Measurements from ENCODE around the gene C1GALT1C1L. TPM values are rescaled to one million over a fixed set of nuclear protein-coding genes. Genes with fewer than 3 reads are reported as not detected.

Gene C1GALT1C1L
- polyA plus RNA-seq, 3 donors: not detected

DNA sequence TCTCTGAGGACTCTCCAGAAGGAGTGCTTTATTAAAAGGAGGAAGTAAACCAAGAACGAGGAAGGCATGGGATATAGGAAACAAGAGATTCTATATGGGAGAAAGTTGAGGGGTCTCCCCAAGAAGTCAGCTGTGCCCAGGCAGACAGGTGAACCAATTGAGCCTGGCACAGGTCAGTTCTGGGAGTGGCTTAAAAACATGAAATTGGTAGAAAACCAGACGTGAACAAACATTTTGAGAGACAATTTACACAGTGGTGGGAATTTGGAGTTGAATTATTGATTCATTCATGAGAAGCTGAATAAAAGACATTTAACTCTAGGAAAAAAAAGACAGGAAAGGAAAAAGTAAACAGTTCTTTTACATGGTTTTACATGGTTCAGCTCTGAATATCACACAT, 22.7 kb downstream of the C1GALT1C1L start:
- Histone ChIP-seq H3K9me3 (replicated peaks in 1 of 2; ENCODE audit: control insufficient read depth in 1 of 2, insufficient read depth in 1 of 2, low read length in 2 of 2) (no peaks in the 10 kb centered on the region), H3K79me2 (ENCODE audit: insufficient read depth, low read length) (no peaks in the 10 kb centered on the region), H4K20me1 (ENCODE audit: insufficient read depth, low read length) (no peaks in the 10 kb centered on the region), H3K9ac (ENCODE audit: insufficient read depth, low read length, poor library complexity, severe bottlenecking) (no peak overlapping the region), H3K4me1 (ENCODE audit: control insufficient read depth in 1 of 2, insufficient read depth in 2 of 2, low read length in 2 of 2) (no peaks in the 10 kb centered on the region), H2AFZ (ENCODE audit: insufficient read depth, low read depth, low read length, poor library complexity, severe bottlenecking) (no peak overlapping the region), H3K4me2 (replicated peaks; ENCODE audit: extremely low read depth, low read length, poor library complexity, severe bottlenecking) (no peak overlapping the region), H3K36me3 (replicated peaks in 1 of 2; ENCODE audit: control insufficient read depth in 1 of 2, insufficient read depth in 2 of 2, low read length in 2 of 2) (no peaks in the 10 kb centered on the region), H3K27me3 (ENCODE audit: control insufficient read depth in 2 of 2, insufficient read depth in 2 of 2, low read length in 2 of 2) (no peaks in the 10 kb centered on the region), H3K4me3 (replicated peaks in 1 of 3; ENCODE audit: low read depth in 2 of 3, low read length in 3 of 3) (no peak overlapping the region), H3K27ac (ENCODE audit: low read depth in 1 of 2, low read length in 2 of 2) (no peak overlapping the region)
- TF ChIP-seq, protein P1, sequence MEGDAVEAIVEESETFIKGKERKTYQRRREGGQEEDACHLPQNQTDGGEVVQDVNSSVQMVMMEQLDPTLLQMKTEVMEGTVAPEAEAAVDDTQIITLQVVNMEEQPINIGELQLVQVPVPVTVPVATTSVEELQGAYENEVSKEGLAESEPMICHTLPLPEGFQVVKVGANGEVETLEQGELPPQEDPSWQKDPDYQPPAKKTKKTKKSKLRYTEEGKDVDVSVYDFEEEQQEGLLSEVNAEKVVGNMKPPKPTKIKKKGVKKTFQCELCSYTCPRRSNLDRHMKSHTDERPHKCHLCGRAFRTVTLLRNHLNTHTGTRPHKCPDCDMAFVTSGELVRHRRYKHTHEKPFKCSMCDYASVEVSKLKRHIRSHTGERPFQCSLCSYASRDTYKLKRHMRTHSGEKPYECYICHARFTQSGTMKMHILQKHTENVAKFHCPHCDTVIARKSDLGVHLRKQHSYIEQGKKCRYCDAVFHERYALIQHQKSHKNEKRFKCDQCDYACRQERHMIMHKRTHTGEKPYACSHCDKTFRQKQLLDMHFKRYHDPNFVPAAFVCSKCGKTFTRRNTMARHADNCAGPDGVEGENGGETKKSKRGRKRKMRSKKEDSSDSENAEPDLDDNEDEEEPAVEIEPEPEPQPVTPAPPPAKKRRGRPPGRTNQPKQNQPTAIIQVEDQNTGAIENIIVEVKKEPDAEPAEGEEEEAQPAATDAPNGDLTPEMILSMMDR (IDR thresholded peaks at IDR 0.05): no peak
- 62% methylated on average over 2 of the region's 2 CpGs for WGBS (ENCODE audit: insufficient coverage)
- intact Hi-C loops (cut with micrococcal nuclease): no loop called here
- Mint-ChIP-seq H3K4me1 (no peaks in the 10 kb centered on the region), H3K4me3 (no peak overlapping the region), H3K27me3 (ENCODE audit: low read depth in 3 of 3) (peaks cover 4 to 7% (median 6%) of the 10 kb centered on the region in 3 donors), H3K27ac (no peak overlapping the region), H3K36me3 (no peaks in the 10 kb centered on the region), H3K9me3 (peaks cover 0 to 2% (median 1%) of the 10 kb centered on the region in 7 donors)
- DNase-seq: no peak

- Mint-ChIP-seq H3K9me3 (peaks cover 0 to 2% (median 0%) of the 10 kb centered on the region in 7 donors), H3K4me3 (no peak overlapping the region), H3K27ac (no peak overlapping the region), H3K4me1 (no peaks in the 10 kb centered on the region), H3K27me3 (ENCODE audit: low read depth in 3 of 3) (peaks cover 4 to 6% (median 6%) of the 10 kb centered on the region in 3 donors), H3K36me3 (no peaks in the 10 kb centered on the region)
- TF ChIP-seq, protein P1 (IDR thresholded peaks at IDR 0.05): no peak
- Histone ChIP-seq H3K27me3 (ENCODE audit: control insufficient read depth in 2 of 2, insufficient read depth in 2 of 2, low read length in 2 of 2) (peaks cover 0 to 6% of the 10 kb centered on the region in 2 donors), H2AFZ (ENCODE audit: insufficient read depth, low read depth, low read length, poor library complexity, severe bottlenecking) (no peak overlapping the region), H3K27ac (ENCODE audit: low read depth in 1 of 2, low read length in 2 of 2) (no peak overlapping the region), H3K4me3 (replicated peaks in 1 of 3; ENCODE audit: low read depth in 2 of 3, low read length in 3 of 3) (no peak overlapping the region), H3K36me3 (replicated peaks in 1 of 2; ENCODE audit: control insufficient read depth in 1 of 2, insufficient read depth in 2 of 2, low read length in 2 of 2) (no peaks in the 10 kb centered on the region), H3K79me2 (ENCODE audit: insufficient read depth, low read length) (no peaks in the 10 kb centered on the region), H3K4me2 (replicated peaks; ENCODE audit: extremely low read depth, low read length, poor library complexity, severe bottlenecking) (no peak overlapping the region), H3K9ac (ENCODE audit: insufficient read depth, low read length, poor library complexity, severe bottlenecking) (no peak overlapping the region), H4K20me1 (ENCODE audit: insufficient read depth, low read length) (no peaks in the 10 kb centered on the region), H3K9me3 (replicated peaks in 1 of 2; ENCODE audit: control insufficient read depth in 1 of 2, insufficient read depth in 1 of 2, low read length in 2 of 2) (no peaks in the 10 kb centered on the region), H3K4me1 (ENCODE audit: control insufficient read depth in 1 of 2, insufficient read depth in 2 of 2, low read length in 2 of 2) (no peaks in the 10 kb centered on the region)
- no peak for DNase-seq
- intact Hi-C loops (cut with micrococcal nuclease): no loop called here
- WGBS (ENCODE audit: insufficient coverage): no CpG with 5 or more reads among the region's 3 CpGs
Observed at GRCh38 chr2:43648994-43649701, 27.1 kb downstream of the C1GALT1C1L start.
